HG03135 (cell line): Measurements from ENCODE around the gene PCOLCE2.
A peak's percentile ranks its signal among the peaks of the same experiment; 100 is the strongest.

Experiments used
- ATAC-seq: cut with Tn5 transposase; IDR thresholded peaks from one replicate; pipeline ENCODE4 v1.9.1; 2021; ENCODE audit warnings: mild to moderate bottlenecking, moderate library complexity; ENCODE audit not compliant: unreplicated experiment

The PCOLCE2 gene

GRCh38 chr3:142866841-142867631 is 21.8 kb downstream of the PCOLCE2 start:
- ATAC-seq = no peak

- ATAC-seq = no peak
Measured at GRCh38 chr3:142863930-142864920, 24.7 kb downstream of the PCOLCE2 start.

- no peak for ATAC-seq
Measured at GRCh38 chr3:142863010-142863817, 25.7 kb downstream of the PCOLCE2 start.

GRCh38 chr3:142861926-142862325 is 27.0 kb downstream of the PCOLCE2 start:
- no peak for ATAC-seq

GRCh38 chr3:142858043-142858442 is 30.8 kb downstream of the PCOLCE2 start:
- no peak for ATAC-seq

GRCh38 chr3:142857056-142857455 is 31.8 kb downstream of the PCOLCE2 start:
- ATAC-seq = no peak

GRCh38 chr3:142853270-142854168 is 35.4 kb downstream of the PCOLCE2 start:
- ATAC-seq = no peak

GRCh38 chr3:142852009-142852408 is 36.9 kb downstream of the PCOLCE2 start:
- no peak for ATAC-seq

GRCh38 chr3:142850395-142851023 is 38.4 kb downstream of the PCOLCE2 start:
- ATAC-seq = no peak

GRCh38 chr3:142849148-142849547 is 39.7 kb downstream of the PCOLCE2 start:
- no peak for ATAC-seq

GRCh38 chr3:142846779-142847577 is 41.9 kb downstream of the PCOLCE2 start:
- ATAC-seq = no peak

- peak; percentile 65 for ATAC-seq
Measured at GRCh38 chr3:142844339-142844977, 44.4 kb downstream of the PCOLCE2 start.

GRCh38 chr3:142839831-142840230 is 49.1 kb downstream of the PCOLCE2 start:
- ATAC-seq = no peak

GRCh38 chr3:142837526-142837925 is 51.4 kb downstream of the PCOLCE2 start:
- ATAC-seq = no peak

- peak; percentile 97 for ATAC-seq
Measured at GRCh38 chr3:142828703-142829305, 60.1 kb downstream of the PCOLCE2 start.

GRCh38 chr3:142819179-142819578 is 69.7 kb downstream of the PCOLCE2 start:
- no peak for ATAC-seq

- ATAC-seq = no peak
Measured at GRCh38 chr3:142818651-142819050, 70.2 kb downstream of the PCOLCE2 start.

- no peak for ATAC-seq
Measured at GRCh38 chr3:142817897-142818296, 71.0 kb downstream of the PCOLCE2 start.
